B cell (primary cell): ENCODE results near the gene LCE1F. TPM values are rescaled to one million over a fixed set of nuclear protein-coding genes. Genes with fewer than 3 reads are reported as not detected.

ENCODE experiments used
- ATAC-seq: fragments of 200-7000 bp; cut with Tn5 transposase; one replicate; pipeline ENCODE4 v1.10.0; 2021; ENCODE audit warnings: low read depth, mild to moderate bottlenecking, moderate number of reproducible peaks, moderate library complexity
- CTCF ChIA-PET: fragments of 350-600 bp; sonication (Branson Sonifier 250); formaldehyde crosslinking; loops from one replicate; lab custom pipeline; 2021; ENCODE audit warnings: antibody characterized with exemption, inconsistent platforms; lab: Charles Lee
- POLR2A ChIA-PET: fragments of 350-600 bp; sonication (Branson Sonifier 250); formaldehyde crosslinking; loops from one replicate; lab custom pipeline; 2021; ENCODE audit warnings: antibody characterized with exemption; lab: Charles Lee
- DNase-seq: peaks from one replicate; pipeline ENCODE4 v3.0.0; 2013
- H2AFZ ChIP-seq: 2 replicates; pipeline ENCODE4 v1.6.1; 2012; ENCODE audit warnings: mild to moderate bottlenecking, low read depth, low read length; ENCODE audit not compliant: insufficient read depth, poor library complexity, severe bottlenecking
- H3K27ac ChIP-seq, 2 donors: 1 replicate in 1 of 2; 2 replicates in 1 of 2; pipeline ENCODE4 v1.5.1; 2012 to 2013; ENCODE audit warnings: low read length in 2 of 2, mild to moderate bottlenecking in 2 of 2, moderate library complexity in 1 of 2
- H3K27me3 ChIP-seq, 4 experiments: fragments of 200-600 bp in 1 of 4; sonication (generic) in 1 of 4; replicated peaks in 1 of 4; 1 replicate in 2 of 4; 2 replicates in 2 of 4; pipeline versions ENCODE4 v1.6.1 to v1.7.0; 2013 to 2016; ENCODE audit warnings: low read length in 3 of 4, mild to moderate bottlenecking in 2 of 4, mixed read lengths in 1 of 4, moderate library complexity in 1 of 4; ENCODE audit not compliant: insufficient read depth in 4 of 4, control insufficient read depth in 3 of 4; ENCODE audit errors: control extremely low read depth in 1 of 4
- H3K36me3 ChIP-seq, 2 experiments: replicated peaks in 1 of 2; 1 replicate in 1 of 2; 2 replicates in 1 of 2; pipeline versions ENCODE4 v1.6.1 to v1.7.1; 2013; ENCODE audit warnings: low read length in 1 of 2; ENCODE audit not compliant: insufficient read depth in 2 of 2, control insufficient read depth in 1 of 2; ENCODE audit errors: control extremely low read depth in 1 of 2, extremely low read depth in 1 of 2
- H3K4me1 ChIP-seq, 2 donors: fragments of 200-600 bp in 1 of 2; sonication (generic) in 1 of 2; 1 replicate in 1 of 2; 2 replicates in 1 of 2; pipeline versions ENCODE4 v1.5.1 to v1.6.1; 2013 to 2017; ENCODE audit warnings: low read length in 2 of 2; ENCODE audit not compliant: control insufficient read depth in 2 of 2, insufficient read depth in 2 of 2
- H3K4me2 ChIP-seq: replicated peaks from 2 replicates; pipeline ENCODE3; 2012; ENCODE audit warnings: mild to moderate bottlenecking, low read depth, low read length; ENCODE audit not compliant: poor library complexity, severe bottlenecking
- H3K4me3 ChIP-seq, 5 experiments: fragments of 200-600 bp in 1 of 5; sonication (generic) in 1 of 5; 1 replicate in 3 of 5; 2 replicates in 2 of 5; pipeline versions ENCODE4 v1.5.1 to v1.7.0; 2011 to 2016; ENCODE audit warnings: low read length in 4 of 5, mild to moderate bottlenecking in 4 of 5, low read depth in 2 of 5, control low read depth in 1 of 5, moderate library complexity in 1 of 5; ENCODE audit not compliant: insufficient read depth in 1 of 5; ENCODE audit errors: control extremely low read depth in 1 of 5, extremely low read depth in 1 of 5
- H3K79me2 ChIP-seq: fragments of 200-600 bp; sonication (generic); one replicate; pipeline ENCODE4 v1.6.0; 2016; ENCODE audit warnings: low read length; ENCODE audit not compliant: control insufficient read depth, insufficient read depth
- H3K9ac ChIP-seq: fragments of 200-600 bp; sonication (generic); 2 replicates; pipeline ENCODE4 v1.6.1; 2017; ENCODE audit warnings: mild to moderate bottlenecking, low read length, moderate library complexity
- H3K9me3 ChIP-seq, 3 donors: one replicate each; pipeline versions ENCODE4 v1.6.1 to v1.7.1; 2013; ENCODE audit warnings: low read length in 2 of 3; ENCODE audit not compliant: control insufficient read depth in 2 of 3, insufficient read depth in 1 of 3; ENCODE audit errors: control extremely low read depth in 1 of 3
- H4K20me1 ChIP-seq: 2 replicates; pipeline ENCODE4 v1.6.0; 2012; ENCODE audit warnings: mild to moderate bottlenecking, low read length; ENCODE audit not compliant: insufficient read depth, control insufficient read depth, poor library complexity, severe bottlenecking
- H3K27ac Mint-ChIP-seq: one replicate; pipeline ENCODE4 v1.8.0; 2021; ENCODE audit warnings: mixed read lengths
- H3K27me3 Mint-ChIP-seq: one replicate; pipeline ENCODE4 v1.8.0; 2021; ENCODE audit warnings: mixed read lengths
- H3K4me1 Mint-ChIP-seq: one replicate; pipeline ENCODE4 v1.8.0; 2021; ENCODE audit warnings: mixed read lengths
- H3K4me3 Mint-ChIP-seq: one replicate; pipeline ENCODE4 v1.8.0; 2021; ENCODE audit warnings: mixed read lengths
- H3K9me3 Mint-ChIP-seq: one replicate; pipeline ENCODE4 v1.8.0; 2022; ENCODE audit warnings: mixed read lengths; ENCODE audit not compliant: insufficient read depth
- EZH2 ChIP-seq: IDR thresholded peaks from 2 replicates; pipeline ENCODE4 v1.6.1; 2012; ENCODE audit warnings: borderline replicate concordance, low read depth, mild to moderate bottlenecking, moderate library complexity, low read length; ENCODE audit not compliant: insufficient read depth, poor library complexity, severe bottlenecking
- WGBS: methylation state at CpG from one replicate; pipeline ENCODE4 v1.1.5; 2013; ENCODE audit warnings: missing lambda C conversion rate; ENCODE audit not compliant: insufficient coverage; 5-methylcytosine and 5-hydroxymethylcytosine counted together
- intact Hi-C: fragments of 100-400 bp; cut with micrococcal nuclease; formaldehyde crosslinking; loops from one replicate; pipeline ENCODE4 v1.10.0; 2022
- polyA plus RNA-seq: library from polyadenylated mRNA; depleted of rRNA; stranded (reverse); fragments of >200 nt; gene quantifications from 2 replicates; pipeline ENCODE4 v1.2.3, GENCODE V29; 2012
- total RNA-seq, 2 donors: library from RNA; stranded (reverse); fragments of 120-200 nt in 1 of 2; gene quantifications; 1 replicate in 1 of 2; 2 replicates in 1 of 2; pipeline versions ENCODE4 v1.2.3 to v1.2.4, GENCODE V29; 2013 to 2022
- TF ChIP-seq, protein P1 (sequence below): fragments of 200-600 bp; IDR thresholded peaks from one replicate; pipeline ENCODE4 v1.8.0; 2022; ENCODE audit warnings: antibody characterized with exemption, mild to moderate bottlenecking

The LCE1F gene
- total and polyA plus RNA-seq, 2 donors (not counting 1 experiment from before 2014, with no cell fraction given), result not detected

DNA sequence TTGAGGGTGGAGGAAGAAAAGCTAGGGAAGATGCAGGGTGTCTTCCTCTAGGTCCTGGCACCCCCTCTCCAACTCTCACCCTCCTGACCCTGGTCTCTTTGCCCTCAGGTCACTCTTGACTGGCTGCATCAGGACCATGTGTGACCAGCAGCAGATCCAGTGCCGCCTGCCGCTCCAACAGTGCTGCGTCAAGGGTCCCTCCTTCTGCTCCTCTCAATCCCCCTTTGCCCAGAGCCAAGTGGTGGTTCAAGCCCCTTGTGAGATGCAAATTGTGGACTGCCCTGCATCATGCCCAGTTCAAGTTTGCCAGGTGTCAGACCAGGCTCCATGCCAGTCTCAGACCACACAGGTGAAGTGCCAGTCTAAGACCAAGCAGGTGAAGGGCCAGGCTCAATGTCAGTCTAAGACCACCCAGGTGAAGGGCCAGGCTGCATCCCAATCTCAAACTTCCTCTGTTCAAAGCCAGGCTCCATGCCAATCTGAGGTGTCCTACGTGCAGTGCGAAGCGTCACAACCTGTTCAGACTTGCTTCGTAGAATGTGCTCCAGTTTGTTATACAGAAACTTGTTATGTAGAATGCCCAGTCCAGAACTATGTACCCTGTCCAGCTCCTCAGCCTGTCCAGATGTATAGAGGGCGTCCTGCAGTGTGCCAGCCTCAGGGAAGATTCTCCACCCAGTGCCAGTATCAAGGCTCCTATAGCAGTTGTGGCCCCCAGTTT is 15.3 kb upstream of the LCE1F start:
- Mint-ChIP-seq H3K27me3 (peaks cover 11% of the 10 kb centered on the region), H3K4me3 (no peak overlapping the region), H3K27ac (no peak overlapping the region), H3K4me1 (no peaks in the 10 kb centered on the region), H3K9me3 (no peaks in the 10 kb centered on the region)
- Histone ChIP-seq H3K9ac (no peak overlapping the region), H2AFZ (no peak overlapping the region), H3K27me3 (no peaks in the 10 kb centered on the region), H3K79me2 (no peaks in the 10 kb centered on the region), H4K20me1 (no peaks in the 10 kb centered on the region), H3K4me2 (no peak overlapping the region), H3K4me1 (no peaks in the 10 kb centered on the region), H3K36me3 (no peaks in the 10 kb centered on the region), H3K4me3 (no peak overlapping the region), H3K27ac (no peak overlapping the region), H3K9me3 (peaks cover 0 to 6% (median 0%) of the 10 kb centered on the region in 3 donors)
- TF ChIP-seq, protein P1, sequence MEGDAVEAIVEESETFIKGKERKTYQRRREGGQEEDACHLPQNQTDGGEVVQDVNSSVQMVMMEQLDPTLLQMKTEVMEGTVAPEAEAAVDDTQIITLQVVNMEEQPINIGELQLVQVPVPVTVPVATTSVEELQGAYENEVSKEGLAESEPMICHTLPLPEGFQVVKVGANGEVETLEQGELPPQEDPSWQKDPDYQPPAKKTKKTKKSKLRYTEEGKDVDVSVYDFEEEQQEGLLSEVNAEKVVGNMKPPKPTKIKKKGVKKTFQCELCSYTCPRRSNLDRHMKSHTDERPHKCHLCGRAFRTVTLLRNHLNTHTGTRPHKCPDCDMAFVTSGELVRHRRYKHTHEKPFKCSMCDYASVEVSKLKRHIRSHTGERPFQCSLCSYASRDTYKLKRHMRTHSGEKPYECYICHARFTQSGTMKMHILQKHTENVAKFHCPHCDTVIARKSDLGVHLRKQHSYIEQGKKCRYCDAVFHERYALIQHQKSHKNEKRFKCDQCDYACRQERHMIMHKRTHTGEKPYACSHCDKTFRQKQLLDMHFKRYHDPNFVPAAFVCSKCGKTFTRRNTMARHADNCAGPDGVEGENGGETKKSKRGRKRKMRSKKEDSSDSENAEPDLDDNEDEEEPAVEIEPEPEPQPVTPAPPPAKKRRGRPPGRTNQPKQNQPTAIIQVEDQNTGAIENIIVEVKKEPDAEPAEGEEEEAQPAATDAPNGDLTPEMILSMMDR, result no peak
- TF ChIP-seq EZH2, result no peak
- DNase-seq, result no peak
- POLR2A ChIA-PET, result no interaction called here
- intact Hi-C loops, result no loop called here
- CTCF ChIA-PET, result no interaction called here
- no peak for ATAC-seq
- WGBS, result 82% methylated on average over 7 of the region's 8 CpGs

DNA sequence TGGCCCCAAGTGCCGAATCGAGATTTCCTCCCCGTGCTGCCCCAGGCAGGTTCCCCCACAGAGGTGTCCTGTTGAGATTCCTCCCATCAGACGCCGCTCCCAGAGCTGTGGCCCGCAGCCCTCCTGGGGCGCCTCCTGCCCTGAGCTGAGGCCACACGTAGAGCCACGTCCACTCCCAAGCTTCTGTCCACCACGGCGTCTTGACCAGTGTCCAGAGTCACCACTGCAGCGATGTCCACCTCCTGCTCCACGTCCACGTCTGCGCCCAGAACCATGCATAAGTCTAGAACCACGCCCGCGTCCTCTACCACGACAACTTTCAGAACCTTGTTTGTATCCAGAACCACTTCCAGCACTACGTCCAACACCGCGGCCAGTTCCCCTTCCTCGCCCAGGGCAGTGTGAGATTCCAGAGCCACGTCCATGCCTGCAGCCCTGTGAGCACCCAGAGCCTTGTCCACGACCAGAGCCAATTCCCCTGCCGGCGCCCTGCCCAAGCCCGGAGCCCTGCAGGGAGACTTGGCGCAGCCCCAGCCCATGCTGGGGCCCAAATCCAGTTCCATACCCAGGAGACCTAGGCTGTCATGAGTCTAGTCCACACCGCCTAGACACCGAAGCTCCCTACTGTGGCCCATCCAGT is 14.3 kb upstream of the LCE1F start:
- ATAC-seq, result no peak
- intact Hi-C loops, result no loop called here
- Histone ChIP-seq H3K4me2 (no peak overlapping the region), H4K20me1 (no peaks in the 10 kb centered on the region), H3K36me3 (no peaks in the 10 kb centered on the region), H2AFZ (no peak overlapping the region), H3K27me3 (peaks cover 0 to 5% (median under 1%) of the 10 kb centered on the region in 4 experiments), H3K27ac (no peak overlapping the region), H3K4me3 (no peak overlapping the region), H3K9ac (no peak overlapping the region), H3K79me2 (no peaks in the 10 kb centered on the region), H3K4me1 (no peaks in the 10 kb centered on the region), H3K9me3 (peaks cover 0 to 6% (median 0%) of the 10 kb centered on the region in 3 donors)
- WGBS, result 96% methylated on average over 29 of the region's 31 CpGs
- H3K4me3 Mint-ChIP-seq, result no peak overlapping the region
- no peak for DNase-seq
- H3K9me3 Mint-ChIP-seq, result no peaks in the 10 kb centered on the region
- H3K4me1 Mint-ChIP-seq, result no peaks in the 10 kb centered on the region
- H3K27ac Mint-ChIP-seq, result no peak overlapping the region
- CTCF ChIA-PET, result no interaction called here
- TF ChIP-seq EZH2, result no peak
- TF ChIP-seq, protein P1, result no peak
- peaks cover 13% of the 10 kb centered on the region for H3K27me3 Mint-ChIP-seq
- POLR2A ChIA-PET, result no interaction called here
